GM15510 (cell line): ENCODE results near the gene S100P.

Experiments
- POLR2A ChIP-seq: IDR thresholded peaks from 3 replicates; pipeline ENCODE4 v1.6.1; 2011; ENCODE audit warnings: borderline replicate concordance; ENCODE audit not compliant: insufficient read length; ENCODE audit errors: extremely low read depth

S100P gene

DNA sequence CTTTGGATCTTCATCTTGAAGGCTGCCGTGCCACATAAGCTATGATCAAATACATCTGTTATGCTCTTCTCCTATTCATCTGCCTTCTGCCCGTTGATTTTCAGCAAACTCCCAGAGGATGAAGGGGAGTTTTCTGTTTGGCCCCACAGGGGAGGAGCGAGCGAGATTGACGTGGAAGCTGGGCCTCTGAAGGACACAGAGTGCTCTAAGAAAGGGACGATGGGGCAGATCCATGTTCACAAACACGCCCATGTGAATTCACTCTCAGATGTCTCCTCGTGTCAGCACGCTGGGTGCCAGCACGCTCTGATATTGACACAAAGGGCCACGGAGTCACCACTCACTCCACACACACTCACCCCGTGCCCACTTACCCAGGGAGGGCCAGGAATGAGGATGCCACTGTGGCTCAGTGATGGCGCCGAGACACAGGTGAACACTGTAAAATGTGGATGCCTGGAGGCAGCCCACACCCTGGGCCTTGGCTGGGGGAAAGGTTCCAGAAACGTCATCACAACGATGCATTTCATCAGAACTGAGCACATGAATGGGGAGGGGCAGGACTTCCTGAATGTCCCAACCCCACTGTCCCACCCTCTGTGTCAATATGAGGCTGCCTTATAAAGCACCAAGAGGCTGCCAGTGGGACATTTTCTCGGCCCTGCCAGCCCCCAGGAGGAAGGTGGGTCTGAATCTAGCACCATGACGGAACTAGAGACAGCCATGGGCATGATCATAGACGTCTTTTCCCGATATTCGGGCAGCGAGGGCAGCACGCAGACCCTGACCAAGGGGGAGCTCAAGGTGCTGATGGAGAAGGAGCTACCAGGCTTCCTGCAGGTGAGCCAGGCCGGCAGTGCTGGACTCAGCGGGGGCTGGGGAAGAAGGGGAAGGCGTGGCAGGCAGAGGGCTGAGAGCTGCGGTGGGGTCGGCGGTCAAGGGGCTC lies at the start of gene S100P:
Gene S100P (plus strand): TSS at position 648 of the 946 bp plus-strand sequence. CDS start 55 bp downstream, at position 703.
- no peak for TF ChIP-seq POLR2A

DNA sequence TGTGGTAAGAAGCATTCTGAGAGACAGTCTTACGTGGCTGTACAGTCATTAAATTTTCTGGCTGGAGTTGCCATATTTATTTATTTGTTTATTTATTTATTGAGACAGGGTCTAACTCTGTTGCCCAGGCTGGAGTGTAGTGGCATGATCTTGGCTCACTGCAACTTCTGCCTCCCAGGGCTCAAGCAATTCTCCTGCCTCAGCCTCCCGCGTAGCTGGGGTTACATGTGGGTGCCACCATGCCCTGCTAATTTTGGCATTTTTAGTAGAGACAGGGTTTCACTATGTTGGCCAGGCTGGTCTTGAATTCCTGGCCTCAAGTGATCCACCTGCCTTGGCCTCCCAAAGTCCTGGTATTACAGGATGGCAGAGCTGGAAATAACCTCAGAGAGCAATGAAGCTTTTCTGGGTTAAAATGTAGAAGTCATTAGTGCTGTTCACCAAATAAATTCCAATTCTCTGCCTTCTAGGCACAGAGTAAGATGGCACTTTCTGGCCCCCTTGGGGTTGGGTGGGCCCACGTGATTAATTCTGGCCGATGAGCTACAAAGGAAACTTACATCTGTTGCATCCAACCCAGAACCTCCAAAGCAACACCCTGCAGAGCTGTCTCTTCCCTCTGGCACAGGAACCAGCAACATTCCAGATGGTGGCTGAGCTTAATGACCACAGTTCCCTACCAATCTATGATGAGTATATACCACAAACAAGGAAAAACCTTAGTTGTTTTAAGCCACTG lies 48.7 kb upstream of the S100P start:
- no peak for TF ChIP-seq POLR2A

- TF ChIP-seq POLR2A, result no peak
These were observed 46.5 kb upstream of the S100P start for GRCh38 chr4:6647169-6647568.

DNA sequence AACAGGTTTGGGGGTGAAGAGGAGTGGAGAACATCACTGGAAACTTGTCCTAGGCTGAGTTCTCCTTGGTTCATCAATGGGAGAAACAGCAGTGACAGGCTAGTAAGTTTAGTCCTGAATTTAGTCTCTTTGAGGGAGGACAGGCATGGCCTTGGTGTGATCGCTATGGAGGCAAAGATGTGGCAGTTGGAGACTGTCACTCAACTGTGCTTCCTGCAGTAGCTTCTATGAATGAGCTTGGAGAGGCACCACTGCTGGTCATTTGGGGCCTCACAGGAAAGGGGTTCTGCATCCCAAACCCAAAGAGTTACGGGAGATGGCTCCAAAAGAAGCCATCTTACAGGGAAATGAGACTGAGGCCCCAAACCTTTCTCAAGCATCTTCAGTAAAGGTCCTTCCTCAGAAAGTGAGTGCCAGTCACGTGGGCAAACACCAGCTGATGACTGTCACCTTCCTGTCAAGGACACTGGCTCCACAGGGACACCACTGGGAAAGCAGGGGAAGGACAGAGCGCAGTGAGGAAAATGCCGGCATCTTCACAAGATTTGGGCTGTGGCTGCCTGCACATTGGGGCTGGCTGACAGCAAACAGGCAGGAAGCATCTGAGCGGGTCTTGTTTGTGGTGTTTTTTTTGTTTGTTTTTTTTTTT lies 46.0 kb upstream of the S100P start:
- TF ChIP-seq POLR2A, result no peak

DNA sequence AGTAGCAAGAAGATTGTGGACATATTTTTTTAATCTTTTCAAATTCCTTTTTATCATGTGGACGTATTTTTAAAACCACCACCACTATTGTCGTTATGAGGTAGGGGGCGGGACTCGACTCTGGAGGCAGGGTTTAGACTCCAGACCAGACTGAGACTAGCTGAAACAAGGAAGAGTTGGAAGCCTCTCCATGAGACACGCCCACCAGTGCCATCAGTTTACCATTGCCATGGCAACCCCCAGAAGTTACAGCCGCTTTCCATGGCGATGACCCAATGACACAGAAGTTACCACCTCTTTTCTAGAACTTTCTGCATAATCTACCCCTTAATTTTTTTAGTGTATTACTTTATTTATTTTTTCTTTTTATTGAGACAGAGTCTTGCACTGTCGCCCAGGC lies 44.5 kb upstream of the S100P start:
- no peak for TF ChIP-seq POLR2A

GRCh38 chr4:6655924-6656323 lies 37.8 kb upstream of the S100P start:
- TF ChIP-seq POLR2A, result no peak

DNA sequence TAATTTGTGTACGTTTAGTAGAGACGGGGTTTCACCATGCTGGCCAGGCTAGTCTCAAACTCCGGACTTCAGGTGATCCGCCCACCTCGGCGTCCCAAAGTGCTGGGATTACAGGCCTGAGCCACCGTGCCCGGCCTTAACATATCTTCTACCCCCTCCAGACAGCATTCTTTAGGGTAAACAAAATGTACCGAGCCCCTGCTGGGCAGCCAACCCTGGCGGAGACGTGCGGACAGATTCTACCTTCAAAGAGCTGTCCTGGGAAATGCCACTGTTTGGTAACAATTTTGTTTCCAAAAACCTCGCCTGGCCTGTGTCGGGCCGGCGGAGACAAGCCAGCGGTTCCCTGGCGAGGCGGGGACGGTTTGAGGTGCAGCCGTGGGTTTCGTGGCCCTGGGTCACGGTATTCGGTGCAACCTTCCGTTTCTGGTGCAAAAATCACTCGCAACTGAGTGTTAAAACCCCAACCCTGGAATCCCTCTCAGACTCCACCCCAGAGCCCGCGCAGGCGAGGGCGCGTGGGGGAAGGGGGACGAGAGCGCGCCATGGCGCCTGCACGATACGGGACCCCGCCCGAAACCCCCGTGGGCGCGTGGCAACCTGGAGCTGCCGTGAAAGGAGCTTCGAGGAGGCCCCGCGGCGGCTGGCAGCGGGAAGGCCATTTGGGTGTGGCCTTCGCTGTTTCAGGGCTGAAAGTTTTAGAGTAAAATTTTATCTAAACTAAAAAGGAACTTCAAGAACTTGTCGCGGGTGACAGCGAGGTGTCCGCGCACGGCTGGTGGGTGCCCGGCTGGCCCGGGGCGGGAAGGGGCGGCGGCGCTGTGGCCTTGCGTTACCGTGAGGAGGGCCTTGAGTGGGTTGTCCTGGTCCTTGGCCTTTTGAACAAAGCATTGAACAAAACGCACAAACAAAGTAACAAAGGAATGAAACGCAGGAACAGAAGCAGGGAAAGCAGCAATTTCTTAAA lies 36.2 kb upstream of the S100P start:
- no peak for TF ChIP-seq POLR2A

DNA sequence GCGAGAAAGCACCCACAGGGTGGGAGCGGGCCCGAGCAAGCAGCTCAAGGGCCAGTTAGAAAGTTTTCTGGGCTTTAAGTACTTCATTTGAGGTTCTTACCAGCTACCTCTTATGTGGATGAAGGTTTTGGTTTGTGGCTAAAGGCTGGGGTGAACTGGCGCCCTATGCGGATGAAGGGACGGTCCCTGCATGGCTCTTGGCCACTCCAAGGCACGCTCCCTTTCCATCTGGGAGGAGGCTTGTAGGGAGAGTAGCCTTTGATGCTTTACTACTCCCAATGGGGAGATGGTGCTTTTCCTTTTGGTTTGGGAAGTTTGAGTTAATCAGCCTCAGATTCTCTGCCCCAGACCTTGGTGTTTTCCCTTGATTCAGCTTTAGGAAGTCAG lies 35.5 kb upstream of the S100P start:
- TF ChIP-seq POLR2A, result no peak

DNA sequence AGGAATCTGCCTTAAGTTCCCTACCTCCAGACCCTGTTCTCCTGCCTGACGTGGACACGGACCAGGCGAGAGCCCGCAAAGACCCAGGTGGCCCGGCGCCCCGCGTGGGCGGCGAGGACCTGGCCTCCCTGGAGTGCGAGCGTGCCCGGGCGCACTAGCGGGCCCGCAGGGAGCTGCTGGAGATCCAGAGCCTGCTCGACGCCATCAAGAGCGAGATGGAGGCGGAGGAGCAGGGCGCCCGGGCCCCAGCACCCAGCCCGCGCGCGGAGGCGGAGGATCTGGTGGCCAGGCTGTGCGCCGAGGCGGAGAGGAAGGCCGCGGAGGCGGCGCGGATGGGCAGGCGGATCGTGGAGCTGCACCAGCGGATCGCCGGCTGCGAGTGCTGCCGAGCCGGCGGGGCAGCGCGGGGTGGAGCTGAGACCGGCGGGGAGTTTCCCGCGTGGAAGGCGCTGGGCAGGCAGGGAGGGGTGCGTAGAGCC lies 35.0 kb upstream of the S100P start:
- TF ChIP-seq POLR2A, result no peak

DNA sequence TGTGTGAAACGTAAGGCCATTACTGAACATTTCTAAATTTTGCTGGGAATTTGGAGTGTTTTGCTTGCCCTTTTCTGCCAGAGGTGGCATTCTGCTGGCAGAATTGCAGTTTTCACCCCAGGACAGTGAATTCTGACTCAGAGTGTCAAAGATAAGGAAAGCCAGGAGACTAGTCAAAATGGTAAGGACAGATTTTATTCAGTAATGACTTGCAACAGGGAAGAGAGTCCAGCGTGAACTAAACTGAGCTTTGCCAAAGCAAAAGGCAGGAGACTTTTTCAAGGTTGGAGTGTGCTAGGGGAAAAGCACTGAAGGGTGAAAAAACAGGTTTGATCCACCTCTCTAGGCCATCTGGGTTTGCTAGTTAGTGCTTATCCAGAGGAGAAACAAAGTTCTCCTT lies 33.8 kb upstream of the S100P start:
- TF ChIP-seq POLR2A, result no peak

- TF ChIP-seq POLR2A, result no peak
These were observed 33.2 kb upstream of the S100P start for GRCh38 chr4:6660430-6660829.

DNA sequence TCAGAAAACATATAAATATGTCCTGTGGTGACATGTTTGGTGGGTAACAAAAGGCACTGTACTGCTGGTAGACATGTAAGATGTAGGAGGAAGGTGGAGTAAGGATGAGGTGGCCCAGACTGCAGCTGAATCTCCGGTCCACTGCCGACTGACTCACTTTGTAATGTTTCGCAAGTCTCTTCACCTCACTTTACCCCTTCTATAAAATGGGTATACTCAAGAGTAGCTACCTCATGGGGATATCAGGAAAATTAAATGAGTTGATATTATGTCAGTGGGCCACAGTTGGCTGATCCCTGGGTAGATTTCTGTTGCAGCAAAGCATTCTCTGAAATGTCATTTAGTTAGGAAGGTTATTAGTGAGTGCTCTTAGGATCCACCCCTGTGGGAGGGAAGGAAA lies 31.1 kb upstream of the S100P start:
- TF ChIP-seq POLR2A, result no peak

- TF ChIP-seq POLR2A, result no peak
These were observed 29.9 kb upstream of the S100P start for GRCh38 chr4:6663596-6664393.

GRCh38 chr4:6665320-6665654 lies 28.4 kb upstream of the S100P start:
- TF ChIP-seq POLR2A, result no peak

GRCh38 chr4:6668391-6668790 lies 25.3 kb upstream of the S100P start:
- no peak for TF ChIP-seq POLR2A
